ENCODE measurements around the gene PTPRM.

Gene PTPRM

DNA sequence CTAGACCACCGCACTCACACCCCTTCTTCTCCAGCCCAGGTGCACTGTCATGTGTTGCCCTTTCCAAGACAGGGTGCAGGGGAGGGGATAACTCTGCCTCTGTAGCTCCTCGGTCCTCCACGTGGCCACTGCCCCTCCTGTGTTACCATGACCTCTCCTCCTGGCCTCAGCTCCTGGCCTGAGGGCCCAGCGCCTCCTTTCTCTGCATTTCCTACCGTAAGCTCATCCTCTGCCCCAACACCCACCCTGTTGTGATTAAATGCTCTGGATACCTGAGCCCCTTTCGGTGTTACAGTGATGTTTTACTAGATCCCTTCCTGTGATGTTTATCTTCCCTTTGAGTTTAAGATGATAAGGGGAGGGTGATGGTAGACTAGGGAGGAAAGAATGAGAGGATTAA, 242.3 kb downstream of the PTPRM start:
- no peak for DNase-seq (ENCODE audit: low spot score)

DNA sequence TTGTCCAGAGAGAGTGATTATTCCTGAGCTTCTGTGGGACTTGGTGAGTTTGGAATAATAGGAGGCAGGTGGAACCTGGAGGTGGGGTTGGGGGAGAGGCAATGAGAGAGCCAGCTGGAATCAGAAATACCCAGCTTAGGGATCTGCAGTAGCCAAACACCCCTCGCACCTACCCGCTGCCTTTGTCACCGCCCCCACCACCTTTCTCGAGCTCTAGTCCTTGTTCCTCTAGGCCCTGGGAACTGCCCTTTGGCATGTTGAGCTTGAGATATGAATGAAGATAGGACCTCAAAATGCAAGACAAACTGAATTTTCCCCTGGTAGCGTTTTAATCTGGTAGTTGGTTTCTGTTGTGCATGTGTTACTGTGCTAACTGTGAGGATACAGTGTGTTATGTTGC, 242.9 kb downstream of the PTPRM start:
- no peak for DNase-seq (ENCODE audit: low spot score)

DNA sequence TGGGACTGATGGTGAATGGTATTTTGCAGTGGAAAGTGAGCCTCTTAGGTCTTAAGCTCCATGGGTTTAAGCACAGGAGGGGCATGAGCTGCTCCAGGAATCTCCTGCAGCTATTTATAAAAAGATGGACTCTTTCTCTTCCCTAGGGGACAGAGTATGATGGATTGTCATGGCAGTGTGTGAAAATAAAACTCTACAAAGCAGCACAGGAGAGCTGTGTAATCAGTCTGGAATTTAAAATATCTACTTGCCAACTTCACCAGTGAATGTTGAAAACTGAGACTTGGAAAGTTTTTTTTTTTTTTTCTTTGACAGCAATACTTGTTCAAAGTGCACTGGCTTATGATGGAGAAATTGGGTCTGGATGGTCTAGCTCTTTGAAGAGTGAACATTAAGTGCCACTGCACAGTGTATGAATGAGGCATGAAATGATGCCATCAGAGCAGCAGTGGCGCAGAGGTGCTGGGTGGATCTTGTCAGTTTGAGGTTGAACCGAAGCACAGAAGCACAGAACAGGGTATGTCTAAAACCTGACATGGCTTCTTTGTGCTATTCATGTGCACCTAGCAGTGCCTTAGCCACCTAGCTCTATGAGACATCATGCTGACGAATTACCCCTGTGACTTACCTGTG, 245.4 kb downstream of the PTPRM start:
- DNase-seq (ENCODE audit: low spot score): peak; percentile 12

DNA sequence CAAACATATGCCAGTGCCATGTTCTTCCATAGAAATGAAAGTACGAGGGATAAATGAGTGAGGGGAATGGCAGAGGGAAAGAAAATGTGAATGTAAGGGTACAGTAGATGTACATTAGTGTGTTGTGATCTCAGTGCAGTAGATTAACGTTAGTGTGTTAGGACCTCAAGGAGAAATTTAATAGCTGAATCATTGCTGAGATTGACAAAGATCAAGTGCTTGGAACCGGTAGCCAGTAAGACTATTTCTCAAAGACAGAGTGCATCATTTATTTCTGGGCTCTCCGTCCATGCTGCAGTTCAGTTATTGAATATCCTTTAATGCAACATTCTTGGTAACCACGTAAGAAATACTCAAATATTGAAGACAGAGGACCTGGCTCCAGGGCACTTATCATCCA, 246.0 kb downstream of the PTPRM start:
- DNase-seq (ENCODE audit: low spot score): no peak

DNA sequence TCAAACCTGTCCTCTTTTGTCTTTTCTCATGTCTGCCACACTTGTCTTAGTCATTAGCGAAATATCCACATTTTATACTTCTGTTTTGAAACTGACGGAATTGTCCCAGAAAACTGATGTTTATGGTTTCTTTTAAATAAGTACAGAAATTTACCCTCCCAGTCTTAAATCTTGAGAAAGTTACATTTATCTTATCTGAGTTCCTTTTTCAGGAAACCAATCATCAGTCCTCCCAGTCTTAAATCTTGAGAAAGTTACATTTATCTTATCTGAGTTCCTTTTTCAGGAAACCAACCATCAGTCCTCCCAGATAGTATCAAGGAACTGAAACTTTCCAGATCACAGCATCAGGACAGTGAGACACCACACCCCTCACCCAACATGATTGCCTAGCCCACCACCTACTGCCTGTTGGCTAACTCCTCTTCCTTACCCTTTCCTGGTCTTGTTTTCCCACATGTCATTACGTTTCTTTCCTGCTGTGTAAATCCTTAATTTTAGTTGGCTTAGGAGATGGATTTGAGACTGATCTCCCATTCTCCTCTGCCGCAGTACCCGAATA, 247.7 kb downstream of the PTPRM start:
- no peak for DNase-seq (ENCODE audit: low spot score)

DNA sequence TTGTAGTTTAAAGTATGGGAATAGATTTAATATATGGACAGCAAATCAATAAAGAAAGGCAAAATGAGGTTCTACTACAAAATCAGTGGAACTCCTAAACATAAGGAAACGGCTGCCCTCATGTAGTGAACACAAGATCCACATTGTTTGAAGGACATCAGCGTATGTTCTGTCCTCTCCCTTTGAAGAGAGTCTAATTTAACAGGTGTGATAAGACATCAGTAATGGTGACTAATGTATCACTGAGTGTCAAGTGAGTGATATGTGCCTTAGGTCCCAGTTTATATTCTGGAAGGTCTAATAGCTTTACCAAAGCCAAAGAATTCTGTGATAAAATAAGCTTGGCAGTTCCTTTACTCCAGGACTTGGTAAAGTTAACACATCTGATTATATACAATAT, 248.7 kb downstream of the PTPRM start:
- DNase-seq (ENCODE audit: low spot score): no peak

DNA sequence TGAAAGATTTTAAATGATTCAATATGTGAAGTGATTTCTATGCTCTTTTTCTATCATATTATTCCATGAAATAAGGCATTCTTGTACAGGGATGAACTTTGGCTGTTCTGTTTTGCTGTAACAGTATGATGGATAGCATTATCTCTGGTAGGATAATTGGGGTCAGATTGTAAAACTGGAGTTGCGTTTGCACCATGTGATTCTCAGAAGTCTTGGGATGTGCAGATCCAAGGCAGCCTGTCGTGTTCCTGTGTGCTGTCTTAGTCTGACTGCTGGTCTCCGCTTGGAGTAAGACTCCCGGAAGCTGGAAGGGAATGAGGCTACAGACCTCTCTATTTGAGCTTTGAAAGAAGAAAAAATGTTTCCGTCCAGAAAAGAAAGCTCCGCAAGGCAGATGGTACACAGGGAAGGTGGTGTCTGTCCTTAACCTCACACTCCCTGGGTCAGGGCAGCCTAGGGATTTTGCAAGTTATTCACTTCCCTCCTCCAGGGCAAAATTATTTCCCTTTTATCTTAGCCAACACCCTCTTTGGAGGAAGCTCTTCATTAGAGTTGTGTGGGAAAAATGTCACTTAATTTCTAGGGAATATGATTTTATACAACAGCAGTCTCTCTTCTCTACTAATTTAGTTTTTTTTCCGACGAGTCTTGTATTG, 250.6 kb downstream of the PTPRM start:
- no peak for DNase-seq (ENCODE audit: low spot score)

DNA sequence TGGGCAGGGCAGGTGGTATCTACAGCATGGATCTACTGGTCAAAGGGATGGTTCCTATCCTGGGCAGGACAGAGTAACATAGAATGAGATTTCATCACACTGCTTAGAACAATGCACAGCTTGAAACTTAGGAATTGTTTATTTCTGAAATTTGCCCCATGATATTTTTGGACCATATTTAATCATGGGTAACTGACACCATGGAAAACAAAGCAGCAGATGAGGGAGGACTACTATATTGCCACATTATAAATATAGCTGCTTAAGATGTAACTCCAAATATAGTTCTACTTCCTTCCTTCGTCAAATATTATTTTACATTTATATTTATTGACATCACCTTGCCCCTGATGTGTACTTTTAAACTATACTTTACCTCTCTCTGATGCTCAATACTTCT, 254.7 kb downstream of the PTPRM start:
- DNase-seq (ENCODE audit: low spot score): no peak

DNA sequence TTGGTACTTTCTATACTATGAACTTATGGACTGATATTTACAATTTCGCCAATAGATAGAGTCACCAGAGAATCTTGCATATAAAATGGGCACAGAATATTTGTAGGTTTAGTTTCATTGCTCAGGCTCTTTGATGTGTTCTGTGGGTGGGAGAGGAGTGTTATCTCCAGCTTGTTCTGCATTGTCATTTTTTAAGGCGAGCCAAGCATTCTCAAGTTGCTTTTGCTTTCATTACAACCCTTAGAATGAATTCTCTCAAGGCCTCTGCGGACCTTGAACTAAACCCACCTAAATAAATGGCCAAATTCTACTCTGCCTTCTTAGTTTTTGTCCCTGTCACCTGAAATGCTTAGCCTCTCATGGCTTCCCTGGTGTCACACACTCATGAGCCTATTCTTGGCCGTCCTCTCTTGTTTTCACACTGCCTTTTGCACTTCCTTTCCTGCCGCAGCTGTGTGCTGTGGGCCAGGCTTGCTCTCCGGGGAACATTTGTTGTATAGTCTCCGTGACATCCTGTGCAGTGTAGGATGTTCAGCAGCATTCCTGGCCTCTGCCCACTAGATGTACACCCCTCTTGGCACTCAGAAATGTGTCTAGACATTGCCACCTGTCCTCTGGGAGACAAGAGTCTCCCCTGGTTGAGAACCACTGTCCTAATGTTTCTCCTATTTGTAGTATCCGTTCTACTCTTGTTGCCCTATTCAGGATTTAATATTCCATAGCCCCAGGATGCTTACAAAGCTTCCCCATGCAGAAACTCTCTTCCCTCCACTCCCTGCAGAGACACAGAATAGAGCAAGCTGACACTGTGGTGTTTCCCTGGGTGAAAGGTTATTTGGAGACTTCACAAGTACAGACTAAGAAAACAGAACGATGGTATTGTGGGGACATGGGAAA, 255.6 kb downstream of the PTPRM start:
- no peak for DNase-seq (ENCODE audit: low spot score)

DNA sequence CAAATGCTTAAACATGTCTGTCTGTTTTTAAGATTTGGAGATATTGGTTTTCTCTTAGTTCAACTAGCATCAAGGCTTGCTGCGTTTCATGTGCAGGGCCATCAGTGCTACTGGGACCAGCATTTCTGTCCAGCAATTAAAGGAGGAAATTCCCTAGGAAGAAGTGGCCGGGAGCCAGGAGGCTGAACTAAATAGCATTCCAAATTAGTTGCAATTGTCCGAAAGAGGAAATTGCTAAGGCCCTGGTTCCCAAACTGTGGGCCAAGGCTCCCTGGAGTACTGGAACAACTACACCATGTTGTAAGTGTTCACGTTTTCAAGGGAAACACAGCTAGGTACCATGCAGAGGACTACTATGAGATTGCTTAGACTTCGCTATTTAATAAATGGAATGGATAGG, 257.9 kb downstream of the PTPRM start:
- DNase-seq (ENCODE audit: low spot score): no peak

DNA sequence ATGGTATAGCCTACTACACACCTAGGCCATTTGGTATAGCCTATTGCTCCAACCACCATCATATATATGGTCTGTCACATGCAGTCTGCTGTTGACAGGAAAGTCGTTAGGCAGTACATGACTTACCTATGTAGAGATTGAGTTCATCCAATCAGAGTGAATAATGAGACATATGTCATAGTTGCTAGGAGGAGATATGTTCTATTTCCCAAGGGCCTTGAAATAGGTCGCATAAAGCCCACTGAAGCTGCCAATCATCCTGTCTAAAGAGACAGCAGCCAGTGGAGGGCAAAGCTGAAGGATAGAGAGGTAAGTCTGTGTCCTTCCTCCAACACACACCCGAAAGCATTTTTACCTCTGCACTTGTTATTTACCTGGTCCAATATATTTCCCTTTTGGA, 263.4 kb downstream of the PTPRM start:
- no peak for DNase-seq (ENCODE audit: low spot score)

DNA sequence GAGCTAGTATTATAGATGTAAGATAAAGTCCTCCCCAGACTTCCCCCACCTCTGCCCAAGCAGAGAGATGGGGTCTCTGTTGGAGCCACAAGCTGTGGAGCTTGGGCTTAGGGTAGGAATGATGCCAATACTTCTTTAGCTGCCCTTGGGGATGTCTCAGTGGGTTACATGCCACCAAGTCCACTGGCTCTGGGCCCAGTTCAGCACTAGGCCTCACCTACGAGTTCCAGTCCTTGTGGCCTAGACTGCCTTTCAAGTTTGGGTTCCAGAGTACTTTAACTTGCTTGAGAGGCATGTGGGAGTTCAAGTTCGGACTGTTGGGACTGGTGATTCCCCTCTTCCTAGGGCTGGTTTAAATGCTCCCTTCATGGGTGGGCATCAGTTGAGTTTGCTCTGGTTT, 272.4 kb downstream of the PTPRM start:
- DNase-seq (ENCODE audit: low spot score): no peak

DNA sequence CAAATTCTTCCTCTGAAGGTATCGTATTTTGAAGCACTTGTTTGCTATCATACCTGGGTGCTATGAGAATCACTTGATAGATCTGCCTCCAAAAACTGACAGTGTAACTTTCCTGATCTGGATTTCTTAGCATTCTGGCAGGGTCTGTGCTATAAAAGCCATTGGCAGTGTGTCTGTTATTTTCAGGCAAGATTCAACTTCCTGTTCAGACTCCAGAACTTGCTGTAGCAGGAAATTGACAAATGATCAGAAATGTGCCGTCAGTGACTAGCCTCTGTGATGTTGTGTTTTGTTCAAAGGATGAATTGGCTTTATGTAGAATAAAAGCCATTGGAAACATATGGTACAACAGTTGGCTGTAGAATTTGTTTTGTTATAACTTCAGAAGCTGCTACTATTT, 273.3 kb downstream of the PTPRM start:
- no peak for DNase-seq (ENCODE audit: low spot score)

DNA sequence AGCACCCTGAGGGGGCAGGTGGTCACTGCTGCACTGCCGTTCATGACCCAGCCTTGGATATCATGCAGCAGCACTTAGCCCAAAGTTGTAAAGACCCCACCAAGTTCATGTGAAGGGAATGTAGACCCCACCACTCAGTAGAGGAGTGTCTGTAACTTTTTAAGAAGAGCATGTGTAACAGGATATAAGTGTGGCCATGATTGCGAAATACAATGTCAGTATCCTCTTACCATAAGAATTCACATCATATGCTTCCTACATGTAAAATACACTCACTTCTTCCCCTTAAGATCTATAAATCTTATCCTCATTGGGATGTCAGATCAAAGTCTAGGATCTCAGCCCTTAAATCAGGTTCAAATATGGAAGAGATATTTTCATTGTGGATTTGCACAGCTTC, 276.9 kb downstream of the PTPRM start:
- no peak for DNase-seq (ENCODE audit: low spot score)

DNA sequence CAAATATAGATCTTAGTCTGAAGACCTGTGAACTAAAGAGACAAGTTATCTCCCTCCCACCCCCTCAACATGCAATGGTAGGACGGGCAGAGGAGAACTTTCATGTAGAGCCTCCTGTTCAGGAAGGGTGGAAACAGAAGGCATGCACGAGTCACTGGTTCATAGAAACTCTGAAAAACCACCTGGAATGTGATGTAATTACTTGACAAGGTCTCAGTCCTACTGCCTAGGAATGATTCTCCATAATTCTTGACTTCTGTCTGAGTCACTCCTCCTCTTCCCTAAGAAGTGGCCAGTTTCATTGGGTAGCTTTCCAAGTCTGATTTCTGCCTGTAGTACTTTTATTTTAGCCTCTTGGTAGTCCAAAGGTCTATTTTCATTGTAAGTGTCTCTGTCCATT, 277.3 kb downstream of the PTPRM start:
- DNase-seq (ENCODE audit: low spot score): no peak

DNA sequence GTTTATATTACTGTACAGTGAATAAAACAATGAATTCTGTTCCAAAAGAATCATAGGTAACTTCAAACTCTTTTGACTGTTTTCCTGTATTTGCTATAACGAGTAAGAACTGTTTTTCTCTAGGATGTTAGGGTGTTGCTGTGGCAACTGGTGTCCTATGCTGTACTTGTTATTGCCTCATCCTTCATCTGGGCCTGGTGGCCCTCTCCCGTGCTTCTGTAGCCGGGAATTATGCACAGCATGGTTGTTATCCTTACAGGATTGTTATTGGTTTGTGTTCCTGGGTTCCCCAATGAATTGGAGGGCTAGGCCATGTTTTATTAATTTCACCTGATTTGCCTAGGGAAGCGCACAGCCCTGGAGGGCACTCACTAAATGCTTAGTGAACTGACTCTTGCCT, 279.2 kb downstream of the PTPRM start:
- DNase-seq (ENCODE audit: low spot score): no peak

DNA sequence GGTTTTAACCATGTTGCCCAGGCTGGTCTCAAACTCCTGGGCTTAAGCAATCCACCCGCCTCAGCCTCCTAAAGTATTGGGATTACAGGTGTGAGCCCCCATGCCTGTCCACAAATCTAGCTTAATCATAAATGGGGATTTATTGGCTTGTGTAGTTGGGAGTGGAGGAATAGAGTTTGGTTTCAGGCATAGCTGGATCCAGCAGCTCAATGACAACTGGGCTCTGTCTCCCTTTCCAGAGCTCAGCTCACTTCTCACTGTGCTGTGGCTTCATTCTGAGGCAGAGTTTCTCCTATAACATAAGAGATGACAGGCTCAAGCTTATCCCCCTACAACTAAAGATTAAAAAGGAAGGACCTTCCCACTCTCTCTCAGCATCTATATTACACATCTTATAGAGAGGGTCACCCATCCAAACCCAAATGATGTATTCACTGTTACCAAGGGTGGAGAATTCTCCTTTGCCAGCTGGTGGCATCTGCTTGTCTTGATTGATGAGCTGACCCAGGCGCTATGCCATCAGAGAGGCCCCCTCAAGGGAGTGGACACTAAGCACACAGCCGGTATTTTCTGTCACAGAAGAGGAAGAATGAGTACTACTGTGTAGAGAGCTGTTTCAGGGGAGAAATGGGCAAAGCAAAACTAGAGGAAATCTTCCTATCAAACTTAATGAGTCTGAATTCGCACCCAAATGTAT, 280.4 kb downstream of the PTPRM start:
- no peak for DNase-seq (ENCODE audit: low spot score)

DNA sequence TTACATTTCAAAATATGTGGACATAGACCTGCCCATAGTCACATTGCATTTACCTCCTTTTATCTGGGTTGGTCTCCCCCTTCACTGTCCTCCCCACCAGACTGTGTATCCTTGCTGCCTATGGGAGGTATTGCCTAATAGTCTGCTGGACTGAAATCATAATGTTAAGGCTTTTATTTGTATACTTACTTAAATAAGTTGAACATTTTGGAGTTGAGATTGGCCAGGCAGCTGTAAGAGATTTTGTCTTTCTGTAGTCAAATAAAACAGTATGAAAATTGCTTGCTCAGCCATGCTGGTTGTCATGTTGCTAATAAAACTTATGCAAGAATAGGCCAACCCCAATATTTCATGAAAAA, 280.9 kb downstream of the PTPRM start:
- no peak for DNase-seq (ENCODE audit: low spot score)

DNA sequence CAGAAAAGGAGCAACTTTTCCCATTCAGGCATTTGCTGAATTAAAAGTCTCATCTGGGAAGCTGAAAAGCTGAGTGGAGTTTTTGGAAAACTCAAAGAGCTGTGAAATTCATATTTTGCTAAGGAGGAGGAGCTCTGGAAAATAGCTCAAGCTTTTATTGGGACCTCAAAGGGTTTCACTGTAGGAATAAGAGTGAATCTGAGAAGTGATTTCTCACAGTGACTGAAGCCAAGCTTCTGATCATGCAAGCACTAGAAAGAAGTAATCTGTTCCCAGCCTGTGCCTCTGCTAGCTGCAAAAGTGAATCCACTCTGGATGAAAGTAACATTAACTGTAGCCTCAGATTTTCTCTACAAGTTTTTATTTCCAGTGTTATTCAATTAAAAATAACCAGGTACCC, 283.3 kb downstream of the PTPRM start:
- no peak for DNase-seq (ENCODE audit: low spot score)

DNA sequence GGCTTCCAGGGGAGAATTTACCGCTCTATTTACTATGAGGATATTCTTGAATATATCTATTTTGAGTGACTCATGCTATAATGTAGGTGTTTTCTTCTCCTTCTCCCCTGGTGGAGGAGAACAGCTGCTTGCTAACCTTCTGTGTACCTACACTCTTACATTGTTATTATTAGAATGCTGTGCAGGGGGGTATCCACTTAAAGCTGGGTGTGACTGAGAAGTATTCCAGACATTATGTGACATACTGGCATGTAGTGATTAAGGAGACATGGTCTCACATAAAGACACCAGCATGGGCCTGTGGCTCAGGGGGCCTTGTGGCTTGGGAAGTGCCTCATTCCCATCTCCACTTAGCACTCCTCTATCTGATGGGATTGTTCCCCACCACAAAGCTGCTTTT, 287.9 kb downstream of the PTPRM start:
- no peak for DNase-seq (ENCODE audit: low spot score)

DNA sequence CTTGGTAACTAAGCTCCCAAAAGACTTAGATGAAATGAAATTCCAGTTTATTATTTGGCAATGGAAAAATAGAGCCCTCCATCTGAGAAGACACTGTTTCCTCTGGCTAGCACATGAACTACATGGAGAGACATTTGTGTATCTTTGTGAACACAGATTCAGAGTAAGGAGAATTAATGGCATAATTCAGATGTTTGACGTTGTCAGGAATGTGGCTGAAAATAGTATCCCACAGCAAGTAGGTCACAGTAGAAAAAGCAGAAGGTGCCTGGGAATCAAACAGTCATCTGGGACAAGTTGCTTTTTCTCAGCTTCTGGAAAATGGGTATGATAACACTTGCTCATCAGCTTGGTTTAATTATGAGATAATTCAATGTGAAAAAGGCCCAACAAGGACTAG, 288.6 kb downstream of the PTPRM start:
- no peak for DNase-seq (ENCODE audit: low spot score)

DNA sequence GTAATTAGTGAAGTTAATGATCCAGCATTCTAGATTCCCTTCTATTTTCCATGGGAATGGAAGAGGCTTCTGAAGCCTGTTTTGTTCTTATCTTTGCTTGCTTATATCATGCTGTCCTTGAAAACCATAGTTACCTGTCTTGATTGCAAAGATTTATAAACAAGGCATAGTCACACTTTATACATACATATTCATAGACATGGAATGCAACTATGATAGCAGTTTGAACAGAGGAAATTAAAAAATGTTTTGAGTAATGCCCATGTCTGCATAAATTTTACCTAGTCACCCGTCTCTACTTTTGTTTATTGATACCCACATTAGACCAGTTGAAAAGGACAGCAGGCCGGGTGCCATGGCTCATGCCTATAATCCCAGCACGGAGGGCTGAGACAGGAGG, 289.0 kb downstream of the PTPRM start:
- DNase-seq (ENCODE audit: low spot score): no peak
